ENCODE data around the gene FKTN.

DNA sequence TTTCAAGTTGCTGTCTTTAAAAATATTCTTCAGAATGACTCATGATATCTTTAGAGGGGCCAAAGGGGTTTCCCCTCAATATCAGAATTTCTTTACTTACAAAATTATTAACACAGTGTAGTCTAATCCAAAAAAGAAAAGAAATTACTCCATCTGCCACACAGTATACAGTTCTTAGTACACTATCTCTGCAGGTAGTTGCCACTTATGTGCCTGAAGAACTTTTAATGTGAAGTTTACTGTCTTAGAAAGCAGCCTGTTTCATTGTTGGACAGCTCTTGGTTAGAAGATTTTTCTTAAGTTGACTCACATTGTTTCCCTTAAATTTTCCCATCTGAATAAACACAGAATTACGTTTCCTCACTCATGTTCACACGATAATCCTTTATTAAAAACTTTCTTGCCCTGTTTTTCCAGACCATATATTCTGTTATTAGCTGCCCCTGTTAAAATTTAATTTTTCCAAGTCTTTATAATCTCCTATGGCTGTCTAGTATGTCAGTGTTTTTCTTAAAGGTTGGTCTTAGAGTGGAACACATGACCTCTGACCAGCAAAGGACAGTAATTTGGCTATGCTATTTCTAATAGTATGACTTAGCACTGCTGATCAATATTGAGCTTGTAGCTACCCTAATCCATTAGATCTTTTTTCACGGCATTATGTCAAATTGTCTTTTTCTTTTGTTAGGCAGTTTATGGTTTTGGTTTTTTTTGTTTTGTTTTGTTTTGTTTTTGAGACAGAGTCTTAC, 21.8 kb upstream of the FKTN start:
- TF ChIP-seq, protein P1, sequence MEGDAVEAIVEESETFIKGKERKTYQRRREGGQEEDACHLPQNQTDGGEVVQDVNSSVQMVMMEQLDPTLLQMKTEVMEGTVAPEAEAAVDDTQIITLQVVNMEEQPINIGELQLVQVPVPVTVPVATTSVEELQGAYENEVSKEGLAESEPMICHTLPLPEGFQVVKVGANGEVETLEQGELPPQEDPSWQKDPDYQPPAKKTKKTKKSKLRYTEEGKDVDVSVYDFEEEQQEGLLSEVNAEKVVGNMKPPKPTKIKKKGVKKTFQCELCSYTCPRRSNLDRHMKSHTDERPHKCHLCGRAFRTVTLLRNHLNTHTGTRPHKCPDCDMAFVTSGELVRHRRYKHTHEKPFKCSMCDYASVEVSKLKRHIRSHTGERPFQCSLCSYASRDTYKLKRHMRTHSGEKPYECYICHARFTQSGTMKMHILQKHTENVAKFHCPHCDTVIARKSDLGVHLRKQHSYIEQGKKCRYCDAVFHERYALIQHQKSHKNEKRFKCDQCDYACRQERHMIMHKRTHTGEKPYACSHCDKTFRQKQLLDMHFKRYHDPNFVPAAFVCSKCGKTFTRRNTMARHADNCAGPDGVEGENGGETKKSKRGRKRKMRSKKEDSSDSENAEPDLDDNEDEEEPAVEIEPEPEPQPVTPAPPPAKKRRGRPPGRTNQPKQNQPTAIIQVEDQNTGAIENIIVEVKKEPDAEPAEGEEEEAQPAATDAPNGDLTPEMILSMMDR (conservative IDR thresholded peaks at IDR 0.05 in 1 of 2, IDR thresholded peaks at IDR 0.05 in 1 of 2; ENCODE audit: extremely low read depth in 1 of 2, insufficient read depth in 1 of 2, low read depth in 1 of 2, low read length in 2 of 2): no peak
- TF ChIP-seq EZH2 (IDR thresholded peaks at IDR 0.05; ENCODE audit: borderline replicate concordance, low read length): no peak

All from mammary epithelial cell (primary cell).